ENCODE measurements around the gene NT5C2.
"Not testable (repeated sequence)": the region's sequence is repeated elsewhere in the genome, so short reads cannot be mapped to it uniquely, and the experiment has no call there.

The NT5C2 gene

GRCh38 chr10:103163766-103164403 lies 29.2 kb downstream of the NT5C2 start:
- DNase-seq (ENCODE audit: low read depth in 2 of 2) = not testable (repeated sequence)

GRCh38 chr10:103157246-103157645 lies 35.8 kb downstream of the NT5C2 start:
- DNase-seq (ENCODE audit: low read depth in 2 of 2) = no peak

GRCh38 chr10:103155471-103156085 lies 37.5 kb downstream of the NT5C2 start:
- no peak for DNase-seq (ENCODE audit: low read depth in 2 of 2)

- DNase-seq (ENCODE audit: low read depth in 2 of 2) = no peak
These were observed 38.4 kb downstream of the NT5C2 start for GRCh38 chr10:103154521-103155299.

GRCh38 chr10:103153302-103154197 lies 39.5 kb downstream of the NT5C2 start:
- DNase-seq (ENCODE audit: low read depth in 2 of 2) = no peak

- no peak for DNase-seq (ENCODE audit: low read depth in 2 of 2)
These were observed 43.0 kb downstream of the NT5C2 start for GRCh38 chr10:103149991-103150622.

GRCh38 chr10:103147645-103148044 lies 45.4 kb downstream of the NT5C2 start:
- DNase-seq (ENCODE audit: low read depth in 2 of 2) = no peak

- no peak for DNase-seq (ENCODE audit: low read depth in 2 of 2)
These were observed 47.1 kb downstream of the NT5C2 start for GRCh38 chr10:103145860-103146466.

- DNase-seq (ENCODE audit: low read depth in 2 of 2) = no peak
These were observed 48.0 kb downstream of the NT5C2 start for GRCh38 chr10:103145046-103145445.

GRCh38 chr10:103144041-103144440 lies 49.0 kb downstream of the NT5C2 start:
- no peak for DNase-seq (ENCODE audit: low read depth in 2 of 2)

GRCh38 chr10:103143641-103144040 lies 49.4 kb downstream of the NT5C2 start:
- not testable (repeated sequence) for DNase-seq (ENCODE audit: low read depth in 2 of 2)

GRCh38 chr10:103141950-103142349 lies 51.1 kb downstream of the NT5C2 start:
- DNase-seq (ENCODE audit: low read depth in 2 of 2) = no peak

- no peak for DNase-seq (ENCODE audit: low read depth in 2 of 2)
These were observed 52.6 kb downstream of the NT5C2 start for GRCh38 chr10:103140469-103140868.

- no peak for DNase-seq (ENCODE audit: low read depth in 2 of 2)
These were observed 53.3 kb downstream of the NT5C2 start for GRCh38 chr10:103139803-103140202.

GRCh38 chr10:103135168-103135567 lies 57.9 kb downstream of the NT5C2 start:
- DNase-seq (ENCODE audit: low read depth in 2 of 2) = peak in 1 of 2 donors; percentile 22

- DNase-seq (ENCODE audit: low read depth in 2 of 2) = no peak
These were observed 62.2 kb downstream of the NT5C2 start for GRCh38 chr10:103130910-103131309.

- DNase-seq (ENCODE audit: low read depth in 2 of 2) = not testable (repeated sequence)
These were observed 62.9 kb downstream of the NT5C2 start for GRCh38 chr10:103130180-103130579.

GRCh38 chr10:103127241-103127640 lies 65.8 kb downstream of the NT5C2 start:
- no peak for DNase-seq (ENCODE audit: low read depth in 2 of 2)

GRCh38 chr10:103125323-103126267 lies 67.5 kb downstream of the NT5C2 start:
- no peak for DNase-seq (ENCODE audit: low read depth in 2 of 2)

All from activated CD4-positive, alpha-beta T cell treated with anti-CD3 and anti-CD28 coated beads for 24 hours (primary cell).